C4-2B (cell line): ENCODE data around the gene MBNL3.

Experiments
- ZFX ChIP-seq: fragments of 450-650 bp; IDR thresholded peaks from 2 replicates; pipeline ENCODE4 v1.6.1; 2017
- TF ChIP-seq, protein P1 (sequence below): fragments of 450-650 bp; conservative IDR thresholded peaks from 2 replicates; pipeline ENCODE4 v1.5.1; 2017; ENCODE audit warnings: mild to moderate bottlenecking

GRCh38 chrX:132331000-132331399, 157.8 kb downstream of the MBNL3 start:
- TF ChIP-seq, protein P1, sequence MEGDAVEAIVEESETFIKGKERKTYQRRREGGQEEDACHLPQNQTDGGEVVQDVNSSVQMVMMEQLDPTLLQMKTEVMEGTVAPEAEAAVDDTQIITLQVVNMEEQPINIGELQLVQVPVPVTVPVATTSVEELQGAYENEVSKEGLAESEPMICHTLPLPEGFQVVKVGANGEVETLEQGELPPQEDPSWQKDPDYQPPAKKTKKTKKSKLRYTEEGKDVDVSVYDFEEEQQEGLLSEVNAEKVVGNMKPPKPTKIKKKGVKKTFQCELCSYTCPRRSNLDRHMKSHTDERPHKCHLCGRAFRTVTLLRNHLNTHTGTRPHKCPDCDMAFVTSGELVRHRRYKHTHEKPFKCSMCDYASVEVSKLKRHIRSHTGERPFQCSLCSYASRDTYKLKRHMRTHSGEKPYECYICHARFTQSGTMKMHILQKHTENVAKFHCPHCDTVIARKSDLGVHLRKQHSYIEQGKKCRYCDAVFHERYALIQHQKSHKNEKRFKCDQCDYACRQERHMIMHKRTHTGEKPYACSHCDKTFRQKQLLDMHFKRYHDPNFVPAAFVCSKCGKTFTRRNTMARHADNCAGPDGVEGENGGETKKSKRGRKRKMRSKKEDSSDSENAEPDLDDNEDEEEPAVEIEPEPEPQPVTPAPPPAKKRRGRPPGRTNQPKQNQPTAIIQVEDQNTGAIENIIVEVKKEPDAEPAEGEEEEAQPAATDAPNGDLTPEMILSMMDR, result no peak
- no peak for TF ChIP-seq ZFX
